ENCODE results near the gene RIC8A. TPM values are rescaled to one million over a fixed set of nuclear protein-coding genes. Genes with fewer than 3 reads are reported as not detected.

Gene RIC8A
- total and polyA plus RNA-seq, 10 of the 15 experiments (the other 5 are each of a cell fraction or from before 2014, with no cell fraction given): 10.4 to 157 (median 81.4) TPM

DNA sequence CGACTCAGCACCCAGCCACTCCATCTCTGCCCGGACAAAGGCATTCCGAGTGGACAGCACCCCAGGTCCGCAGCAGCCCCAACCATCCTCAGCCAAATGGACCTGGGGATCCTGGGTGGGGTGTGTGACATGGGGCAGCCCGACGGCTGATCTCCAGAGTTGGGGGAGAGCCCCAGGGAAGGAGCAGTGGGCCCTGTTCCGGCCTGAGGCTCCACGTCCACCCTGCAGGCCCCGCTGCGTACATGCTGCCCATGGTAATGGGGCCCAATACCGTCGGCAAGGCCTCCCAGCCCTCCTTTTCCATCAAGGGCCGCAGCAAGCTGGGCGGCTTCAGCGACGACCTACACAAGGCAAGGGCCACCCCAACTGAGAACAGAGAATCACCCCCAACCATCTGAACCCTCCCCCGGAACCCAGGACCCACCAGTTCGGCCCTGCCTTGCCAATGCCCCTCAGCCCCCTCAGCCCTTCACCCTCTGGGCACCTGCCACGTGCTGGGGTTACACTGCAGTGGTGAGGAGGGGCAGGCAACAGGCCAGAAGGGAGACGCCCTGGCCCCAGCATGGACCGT is 9.2 kb upstream of the RIC8A start:
- Histone ChIP-seq H3K4me3 (no peak overlapping the region), H3K4me2 (ENCODE audit: control insufficient read depth, insufficient read depth) (no peak overlapping the region), H3K79me2 (ENCODE audit: control insufficient read depth, insufficient read depth, low read length) (no peaks in the 10 kb centered on the region), H3K27ac (ENCODE audit: control insufficient read depth, insufficient read depth) (no peak overlapping the region), H3K9me3 (replicated peaks; ENCODE audit: control insufficient read depth, insufficient read depth, low read length) (no peaks in the 10 kb centered on the region), H3K27me3 (replicated peaks in 1 of 2; ENCODE audit: control insufficient read depth in 2 of 2, insufficient read depth in 2 of 2, low read length in 1 of 2) (no peaks in the 10 kb centered on the region), H3K36me3 (ENCODE audit: control insufficient read depth in 2 of 2, insufficient read depth in 2 of 2, low read length in 1 of 2) (no peaks in the 10 kb centered on the region), H2AFZ (ENCODE audit: control insufficient read depth, low read depth, low read length) (no peak overlapping the region), H3K4me1 (ENCODE audit: control insufficient read depth, insufficient read depth, low read length) (no peaks in the 10 kb centered on the region), H4K20me1 (ENCODE audit: control insufficient read depth, insufficient read depth) (no peaks in the 10 kb centered on the region), H3K9ac (ENCODE audit: control insufficient read depth, insufficient read depth, low read length) (no peak overlapping the region)
- intact Hi-C loops (cut with micrococcal nuclease; ENCODE audit: unreplicated experiment) (no loop called here), in situ Hi-C loops (cut with MboI) (no loop called here)
- ChIA-PET SMC1A (ENCODE audit: uncharacterized antibody, unreplicated experiment) (no interaction called here), RAD21 (ENCODE audit: unreplicated experiment) (interaction anchor here (1.3 kb wide), 1 partner anchor 8 kb away, joined by 3 read pairs; the partner anchor contains the start of gene BET1L), CTCF (no interaction called here), POLR2A (no interaction called here)
- no TSS peak for BruUV-seq (replicated peaks)
- peak; percentile 16; the same call in 2 of the 3 replicates for ATAC-seq
- TF ChIP-seq SREBF2 (IDR thresholded peaks at IDR 0.05; ENCODE audit: low read length): no peak
- no peak for TF ChIP-seq ZNF274 (IDR thresholded peaks at IDR 0.05; ENCODE audit: insufficient read depth, insufficient read length)
- TF ChIP-seq, protein P1, sequence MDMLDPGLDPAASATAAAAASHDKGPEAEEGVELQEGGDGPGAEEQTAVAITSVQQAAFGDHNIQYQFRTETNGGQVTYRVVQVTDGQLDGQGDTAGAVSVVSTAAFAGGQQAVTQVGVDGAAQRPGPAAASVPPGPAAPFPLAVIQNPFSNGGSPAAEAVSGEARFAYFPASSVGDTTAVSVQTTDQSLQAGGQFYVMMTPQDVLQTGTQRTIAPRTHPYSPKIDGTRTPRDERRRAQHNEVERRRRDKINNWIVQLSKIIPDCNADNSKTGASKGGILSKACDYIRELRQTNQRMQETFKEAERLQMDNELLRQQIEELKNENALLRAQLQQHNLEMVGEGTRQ (IDR thresholded peaks at IDR 0.05; ENCODE audit: borderline replicate concordance, low read depth, low read length): no peak
- TF ChIP-seq YBX1 (IDR thresholded peaks at IDR 0.05): no peak
- TF ChIP-seq, protein P2, sequence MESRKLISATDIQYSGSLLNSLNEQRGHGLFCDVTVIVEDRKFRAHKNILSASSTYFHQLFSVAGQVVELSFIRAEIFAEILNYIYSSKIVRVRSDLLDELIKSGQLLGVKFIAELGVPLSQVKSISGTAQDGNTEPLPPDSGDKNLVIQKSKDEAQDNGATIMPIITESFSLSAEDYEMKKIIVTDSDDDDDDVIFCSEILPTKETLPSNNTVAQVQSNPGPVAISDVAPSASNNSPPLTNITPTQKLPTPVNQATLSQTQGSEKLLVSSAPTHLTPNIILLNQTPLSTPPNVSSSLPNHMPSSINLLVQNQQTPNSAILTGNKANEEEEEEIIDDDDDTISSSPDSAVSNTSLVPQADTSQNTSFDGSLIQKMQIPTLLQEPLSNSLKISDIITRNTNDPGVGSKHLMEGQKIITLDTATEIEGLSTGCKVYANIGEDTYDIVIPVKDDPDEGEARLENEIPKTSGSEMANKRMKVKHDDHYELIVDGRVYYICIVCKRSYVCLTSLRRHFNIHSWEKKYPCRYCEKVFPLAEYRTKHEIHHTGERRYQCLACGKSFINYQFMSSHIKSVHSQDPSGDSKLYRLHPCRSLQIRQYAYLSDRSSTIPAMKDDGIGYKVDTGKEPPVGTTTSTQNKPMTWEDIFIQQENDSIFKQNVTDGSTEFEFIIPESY (IDR thresholded peaks at IDR 0.05): no peak
- 85% methylated on average over 21 of the region's 21 CpGs for WGBS (ENCODE audit: insufficient coverage, insufficient replicate concordance, low lambda C conversion rate, missing lambda C conversion rate)
- DNase-seq (ENCODE audit: low read depth, low spot score): no peak
- FAIRE-seq: no peak
